Heart left ventricle (tissue), 13 donors: Measurements from ENCODE around the gene KRT33A.

Source experiments
- CTCF ChIP-seq, 12 donors: fragments of 200-600 bp; sonication (generic) in 4 of 12; IDR thresholded peaks; one replicate each; pipeline versions ENCODE4 v1.5.0 to v1.8.0; 2018 to 2022; ENCODE audit warnings: antibody characterized with exemption in 12 of 12, mild to moderate bottlenecking in 5 of 12
- POLR2A ChIP-seq, 2 donors: fragments of 450-650 bp; IDR thresholded peaks; one replicate each; pipeline ENCODE4 v1.6.1; 2017; ENCODE audit warnings: antibody characterized with exemption in 2 of 2, mild to moderate bottlenecking in 2 of 2, moderate library complexity in 2 of 2
- donor health status: ischemic (EF 13 %, LVEDD 7.1; RV severe dilation, severe dysfunction).
- donor health status: DM: no; HTN: yes; CAD: no.
- donor health status: DM: no; HTN: no; CAD: no.
- donor health status: ischemic (EF 25% LVEDD 6.9; RV normal size, moderate dysfunction).
- donor health status: ischemic (EF 25% LVEDD 5.7; RV mildly dilated, moderate dysfunction).
- donor health status: ischemic (EF 35%, LVEDD 5.7; RV mildly dilated, moderate dysfunction).
- donor health status: nonischemic (EF 11% LVEDD 7.7; RV severe dilation, severe dysfunction).
- donor health status: DM: yes; HTN: yes; CAD: no.
- donor health status: PGD.
- donor health status: ischemic (EF 29% LVEDD 5.4; RV normal size, mild dysfunction).
- donor health status: nonischemic (EF 23%, LVEDD 6.1; RV moderate dilation, normal function).

- TF ChIP-seq CTCF (IDR thresholded peaks at IDR 0.05) (no peak), POLR2A (IDR thresholded peaks at IDR 0.05) (no peak)
Measured at GRCh38 chr17:41315814-41316445, 34.7 kb downstream of the KRT33A start.
